ENCODE results near the gene CASTOR1. TPM values are rescaled to one million over a fixed set of nuclear protein-coding genes. Genes with fewer than 3 reads are reported as not detected.

Gene CASTOR1
- total RNA-seq, 2 donors from 2014 or later: 3.7 to 4.2 TPM

DNA sequence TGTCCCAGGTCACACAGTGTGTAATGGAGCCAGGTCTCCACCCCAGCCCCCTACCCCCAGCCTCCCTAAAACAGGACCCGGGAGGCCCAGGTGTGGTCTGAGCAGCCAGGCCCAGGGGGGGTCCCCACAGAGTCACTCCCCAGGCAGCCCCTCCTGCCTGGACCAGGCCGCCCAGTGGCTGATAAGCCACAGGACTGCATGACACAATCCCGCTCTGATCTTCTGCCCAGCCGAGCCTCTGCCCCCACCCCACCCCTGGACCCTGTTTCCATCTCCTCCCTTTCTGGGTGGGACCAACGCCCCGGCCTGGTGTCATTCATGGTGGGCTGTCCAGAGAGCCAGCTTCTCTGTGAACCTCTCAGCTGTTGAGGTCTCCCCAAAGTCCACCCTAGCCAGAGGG lies 35.0 kb downstream of the CASTOR1 start:
- ATAC-seq (no peak), DNase-seq (peak in 1 of 2 donors; percentile 11)
- intact Hi-C loops (cut with DNase I, micrococcal nuclease): loop anchor here in 1 of 2 donors (2.0 kb wide), 1 partner anchor 146 kb away; no protein-coding TSS in a partner anchor

GRCh38 chr22:30253205-30253852 lies 36.0 kb downstream of the CASTOR1 start:
- ATAC-seq: peak; percentile 26
- intact Hi-C loops (cut with DNase I, micrococcal nuclease): no loop called here
- peak; percentile 81 to 87 for DNase-seq

DNA sequence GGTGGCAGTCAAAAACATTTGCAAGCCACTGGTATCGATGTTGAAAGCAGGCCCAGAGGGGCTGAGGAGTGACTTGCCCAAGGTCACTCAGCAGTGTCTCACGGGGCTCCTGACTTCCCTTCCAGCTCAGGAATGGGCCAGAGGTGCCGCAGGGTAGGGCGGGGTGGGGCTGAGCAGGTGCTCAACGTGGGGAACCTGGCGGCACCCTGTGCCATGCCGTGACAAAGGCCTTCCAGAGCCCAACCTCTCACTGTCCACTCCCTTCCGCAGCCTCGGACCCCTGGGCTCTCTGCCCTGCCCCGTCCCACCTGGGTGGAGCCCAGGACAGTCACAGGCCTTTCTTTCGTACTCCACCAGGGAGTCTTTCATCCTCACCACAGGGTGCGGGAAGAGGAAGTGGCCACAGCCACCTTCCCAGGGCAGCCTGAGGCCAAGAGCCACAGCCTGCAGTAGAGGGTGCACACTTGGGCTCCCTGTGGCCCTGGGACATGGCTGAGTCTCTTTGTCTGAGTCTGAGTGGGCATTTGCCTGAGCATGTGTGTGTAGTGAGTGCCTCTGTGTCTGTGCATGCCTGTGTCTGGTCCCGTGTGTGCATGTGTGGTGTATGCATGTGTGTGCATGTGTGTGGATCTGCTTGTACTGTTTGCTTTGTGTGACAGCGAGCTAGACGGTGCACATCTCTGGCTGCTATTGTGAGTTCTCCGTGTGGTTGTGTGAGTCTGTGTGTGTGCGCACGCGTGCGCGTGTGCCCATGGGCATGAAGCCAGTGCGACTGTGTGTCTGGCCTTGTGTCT lies 36.7 kb downstream of the CASTOR1 start:
- peak; percentile 76 to 82 for DNase-seq
- ATAC-seq: peak; percentile 55
- intact Hi-C loops (cut with DNase I, micrococcal nuclease): no loop called here

DNA sequence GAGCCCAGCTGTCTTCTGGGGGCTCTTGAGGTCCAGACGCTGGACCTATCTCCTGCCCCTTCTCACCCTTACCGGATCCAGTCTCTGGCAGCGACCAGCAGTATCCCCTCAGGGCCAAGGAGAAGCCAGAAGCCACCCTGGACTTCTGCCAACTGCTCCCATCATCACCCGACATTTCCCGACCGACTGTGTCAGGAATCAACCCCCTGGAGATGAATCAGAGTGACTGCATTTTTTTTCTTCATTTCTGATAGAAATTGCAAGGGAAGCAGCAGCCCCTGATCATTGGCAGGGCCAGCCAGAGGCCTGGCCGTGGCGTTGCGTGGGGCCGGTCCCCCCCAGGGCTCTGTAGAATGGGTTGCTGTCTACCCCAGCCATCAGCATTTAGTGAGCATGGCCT lies 37.6 kb downstream of the CASTOR1 start:
- no peak for ATAC-seq
- intact Hi-C loops (cut with DNase I, micrococcal nuclease): no loop called here
- peak in 1 of 2 donors; percentile 14 for DNase-seq

- DNase-seq (peak in 1 of 2 donors; percentile 10), ATAC-seq (no peak)
- intact Hi-C loops (cut with DNase I, micrococcal nuclease): no loop called here
These were observed 38.5 kb downstream of the CASTOR1 start for GRCh38 chr22:30250661-30251267.

GRCh38 chr22:30250039-30250565 lies 39.2 kb downstream of the CASTOR1 start:
- intact Hi-C loops (cut with DNase I, micrococcal nuclease): no loop called here

DNA sequence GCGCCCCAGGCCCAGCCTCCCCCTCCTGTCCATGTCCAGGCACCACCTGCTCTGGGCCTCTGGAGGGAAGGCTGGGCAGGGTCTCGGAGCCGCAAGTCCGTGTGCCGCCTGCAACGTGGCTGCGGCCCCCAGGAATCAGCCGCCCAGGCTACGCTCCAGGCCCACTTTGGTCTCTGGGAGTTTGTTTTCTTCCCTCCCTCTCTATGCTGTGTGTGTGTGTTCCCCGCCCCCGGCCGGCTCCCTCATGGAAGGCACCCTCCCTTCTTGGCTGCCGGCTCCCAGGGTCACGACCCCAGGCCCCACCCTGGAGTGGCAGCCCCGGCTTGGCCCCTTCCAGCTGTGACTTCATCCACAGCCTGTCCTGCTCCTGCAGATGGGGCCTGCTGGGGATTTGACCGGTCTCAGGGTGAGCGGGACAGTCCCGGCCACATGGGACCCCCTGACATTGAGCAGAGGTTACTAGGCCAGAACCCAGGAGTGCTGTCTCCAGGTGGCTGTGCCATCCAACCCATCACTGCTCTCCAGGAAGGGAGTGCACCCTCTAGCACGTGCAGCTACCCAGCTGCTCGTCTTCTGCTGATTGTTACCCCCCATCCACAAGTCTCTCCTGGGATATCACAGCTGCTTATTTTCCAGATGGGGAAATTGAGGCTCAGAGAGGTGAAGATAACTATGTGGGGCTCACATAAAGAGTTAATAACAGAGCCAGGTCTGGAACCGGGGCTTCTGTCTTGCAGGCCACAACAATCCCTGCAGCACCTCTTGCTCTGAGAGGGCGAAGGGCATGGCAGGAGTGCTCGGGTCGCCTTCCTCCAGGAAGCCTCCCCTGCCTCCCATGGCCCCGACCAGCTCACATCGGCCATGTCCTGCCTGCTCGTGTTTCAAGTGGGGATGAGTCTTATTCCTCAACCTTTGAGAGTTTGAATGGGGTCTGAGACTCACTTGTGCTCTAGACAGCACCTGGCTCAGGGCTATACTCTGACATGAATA lies 40.0 kb downstream of the CASTOR1 start:
- ATAC-seq (no peak), DNase-seq (no peak)
- intact Hi-C loops (cut with DNase I, micrococcal nuclease): no loop called here

More at GRCh38 chr22:30250039-30250565, 39.2 kb downstream of the CASTOR1 start:
- no peak for DNase-seq
- no peak for ATAC-seq

DNA sequence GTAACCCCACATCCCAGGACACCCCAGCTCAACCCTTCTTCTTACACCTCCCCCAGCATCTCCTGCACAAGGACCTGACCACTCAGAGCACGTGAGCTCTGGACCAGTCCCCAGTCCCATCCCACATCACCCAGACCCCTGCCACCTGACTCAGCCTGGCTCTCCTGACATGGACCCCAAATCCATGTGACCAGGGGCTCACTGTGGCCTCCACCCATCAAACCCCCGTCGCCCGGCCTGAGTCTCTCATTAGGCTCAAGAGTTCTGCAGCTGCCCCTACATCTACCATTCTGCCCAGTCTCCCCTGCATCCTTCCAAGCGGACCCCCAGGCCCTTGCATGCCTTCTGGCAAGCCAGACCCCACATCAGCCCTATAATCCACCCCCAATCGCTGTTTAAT lies 40.8 kb downstream of the CASTOR1 start:
- intact Hi-C loops (cut with DNase I, micrococcal nuclease): no loop called here
- no peak for ATAC-seq
- DNase-seq: no peak

DNA sequence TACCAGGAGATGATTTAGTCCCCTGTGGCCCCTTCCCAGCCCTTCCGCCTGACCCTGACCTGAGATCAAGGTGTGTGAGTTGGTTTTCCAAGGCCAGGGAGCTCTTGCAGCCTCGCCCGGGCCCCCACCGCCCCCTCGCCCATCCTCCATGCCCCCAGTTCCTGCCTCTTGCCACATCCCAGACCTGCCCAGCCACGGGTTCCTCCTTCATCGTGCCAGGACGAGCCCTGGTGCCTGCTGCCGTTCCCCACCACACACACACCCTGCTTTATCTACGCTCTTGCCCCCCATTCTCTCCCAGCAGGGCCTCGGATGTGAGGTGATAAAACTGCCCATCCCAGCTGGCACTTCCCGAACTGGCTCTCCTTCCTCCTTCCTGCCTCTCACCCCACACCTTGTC lies 41.3 kb downstream of the CASTOR1 start:
- peak; percentile 19 for ATAC-seq
- intact Hi-C loops (cut with DNase I, micrococcal nuclease): no loop called here
- DNase-seq: peak in 1 of 2 donors; percentile 57

DNA sequence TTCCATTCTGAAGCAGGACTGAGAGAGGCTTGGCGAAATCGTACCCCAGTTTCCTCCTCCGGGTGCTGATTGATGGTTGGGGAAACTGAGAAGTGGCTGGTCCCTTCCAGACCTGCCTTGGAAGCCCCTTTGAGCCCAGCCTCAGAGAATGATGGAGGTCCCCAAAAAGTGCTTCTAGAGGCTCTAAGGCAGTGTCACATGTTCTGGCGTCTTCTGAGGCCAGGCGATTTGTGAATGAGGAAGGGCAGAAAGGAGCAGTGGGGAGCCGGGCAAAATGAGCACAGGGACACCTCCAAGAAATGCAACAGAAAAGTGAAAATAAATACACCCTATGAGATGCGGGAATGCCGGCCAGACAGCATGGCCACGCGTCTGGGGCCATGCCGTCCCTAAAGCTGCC lies 41.7 kb downstream of the CASTOR1 start:
- intact Hi-C loops (cut with DNase I, micrococcal nuclease): no loop called here
- ATAC-seq (no peak), DNase-seq (no peak)

DNA sequence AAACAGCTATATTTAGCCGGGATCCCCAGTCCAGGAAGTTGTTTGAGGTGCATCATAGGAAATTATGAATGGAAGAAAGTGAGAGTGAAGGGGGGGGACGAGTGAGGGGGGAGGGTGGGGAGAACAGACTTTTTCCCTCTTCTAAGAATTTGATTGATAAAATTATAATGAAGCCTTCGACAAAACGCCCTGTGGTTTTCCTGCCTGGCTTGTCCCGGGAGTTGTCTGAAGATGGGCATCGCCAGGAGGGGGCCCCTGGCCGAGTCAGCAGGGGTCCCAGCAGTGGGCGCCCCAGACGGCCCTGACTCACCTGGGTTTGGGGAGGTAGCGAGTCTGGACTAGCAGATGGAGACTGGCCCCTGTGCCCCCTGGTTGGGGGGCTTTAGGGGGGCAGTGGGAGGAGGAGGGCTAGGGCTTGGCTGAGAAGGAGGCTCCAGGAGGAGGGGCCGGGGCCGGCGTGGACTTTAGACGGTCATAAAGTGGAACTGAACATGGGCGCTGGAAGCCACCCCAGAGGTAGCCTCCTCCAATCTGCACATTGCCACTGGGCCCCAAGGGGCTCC lies 42.4 kb downstream of the CASTOR1 start:
- ATAC-seq (peak; percentile 72), DNase-seq (peak; percentile 78 to 84)
- intact Hi-C loops (cut with DNase I, micrococcal nuclease): no loop called here

GRCh38 chr22:30245985-30246813 lies 43.1 kb downstream of the CASTOR1 start, which contains the start of gene LIF:
Gene LIF, minus strand, starts transcription at chr22:30246759. Its CDS starts 64 bp downstream, at chr22:30246695.
- DNase-seq: peak in 1 of 2 donors; percentile 64
- intact Hi-C loops (cut with DNase I, micrococcal nuclease): no loop called here
- peak; percentile 54 for ATAC-seq

DNA sequence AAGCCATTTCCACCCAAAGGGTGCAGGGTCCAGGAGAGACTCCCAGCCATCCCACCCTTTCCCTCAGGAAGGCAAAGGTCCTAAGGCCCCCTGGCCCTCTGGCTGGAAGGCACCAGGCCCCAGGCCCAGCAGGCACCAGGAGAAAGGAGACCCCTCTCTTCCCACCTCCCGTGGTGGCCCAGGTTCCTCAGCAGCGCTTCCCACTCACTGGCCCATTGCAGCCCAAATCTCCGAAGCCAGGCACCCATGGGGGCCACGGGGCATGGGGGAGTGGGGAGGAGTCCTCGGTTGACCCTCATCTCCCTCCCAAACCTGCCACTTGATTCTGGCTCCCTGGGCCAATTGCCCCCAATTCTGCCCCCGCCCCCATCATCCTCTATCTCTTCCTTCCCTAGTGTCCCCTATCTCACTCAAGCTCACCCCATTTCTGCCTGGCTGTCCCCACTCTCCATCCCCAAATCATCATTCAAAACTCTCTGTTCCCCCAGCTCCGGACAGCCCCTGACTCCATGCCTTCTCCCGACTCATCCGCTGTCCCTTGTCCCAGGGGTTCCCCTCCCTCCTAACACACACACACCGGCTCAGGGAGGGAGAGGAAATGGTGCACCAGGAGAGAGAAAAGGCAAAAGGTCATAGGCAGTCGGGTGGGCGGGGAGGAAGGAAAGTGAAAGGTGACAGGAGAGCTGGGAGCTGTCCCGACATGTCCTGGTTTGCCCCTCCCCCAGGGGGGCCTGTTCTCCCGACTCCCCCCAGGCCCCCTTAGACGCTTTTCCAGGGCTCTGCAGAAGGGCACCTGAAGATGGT lies 43.9 kb downstream of the CASTOR1 start:
- peak; percentile 72 to 77 for DNase-seq
- peak; percentile 54 for ATAC-seq
- intact Hi-C loops (cut with DNase I, micrococcal nuclease): no loop called here

DNA sequence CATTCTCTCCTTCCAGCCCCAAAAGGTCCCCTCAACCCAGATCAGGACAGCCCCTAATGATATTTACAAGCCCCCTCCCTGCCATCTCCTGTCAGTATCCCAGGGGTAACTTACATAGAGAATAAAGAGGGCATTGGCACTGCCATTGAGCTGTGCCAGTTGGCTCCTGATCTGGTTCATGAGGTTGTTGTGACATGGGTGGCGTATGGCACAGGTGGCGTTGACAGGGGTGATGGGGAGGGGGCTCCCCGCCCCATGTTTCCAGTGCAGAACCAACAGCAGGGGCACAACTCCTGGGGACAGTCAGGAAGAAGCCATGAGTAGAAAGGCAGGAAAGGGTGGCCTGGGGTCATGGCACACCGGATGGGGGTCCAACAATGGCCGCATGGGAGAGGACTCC lies 44.7 kb downstream of the CASTOR1 start:
- DNase-seq (no peak), ATAC-seq (no peak)
- intact Hi-C loops (cut with DNase I, micrococcal nuclease): no loop called here

DNA sequence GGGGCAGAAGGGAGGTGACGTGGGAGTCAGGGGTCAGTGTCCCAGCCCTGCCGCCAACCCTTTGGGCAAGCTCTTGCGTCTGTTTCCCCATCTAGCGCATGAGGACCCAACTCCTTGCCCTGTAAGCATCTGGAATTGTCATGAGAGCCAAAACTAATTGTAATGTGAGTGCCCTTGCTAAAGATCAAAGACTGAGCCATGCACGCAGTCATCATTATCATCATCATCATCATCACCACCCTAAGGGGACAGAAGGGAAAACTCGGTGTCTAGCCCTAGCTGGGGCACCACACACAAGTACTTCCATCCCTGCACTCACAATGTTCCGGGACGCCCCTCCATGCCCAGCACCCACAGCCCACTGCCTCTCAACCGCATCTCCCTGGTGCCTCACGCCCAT lies 45.2 kb downstream of the CASTOR1 start:
- ATAC-seq (no peak), DNase-seq (no peak)
- intact Hi-C loops (cut with DNase I, micrococcal nuclease): no loop called here

GRCh38 chr22:30243661-30244060 lies 45.6 kb downstream of the CASTOR1 start:
- intact Hi-C loops (cut with DNase I, micrococcal nuclease): no loop called here
- no peak for DNase-seq
- ATAC-seq: no peak

All from left colon (tissue), 2 donors.